Stimulated activated CD8-positive, alpha-beta memory T cell treated with anti-CD3 and anti-CD28 coated beads, Interleukin-12 subunit alpha, Interleukin-12 subunit beta, amount 100 ng/mL, for 24 hours (primary cell): ENCODE measurements around the gene PARP16.
"Not testable (repeated sequence)": the region's sequence is repeated elsewhere in the genome, so short reads cannot be mapped to it uniquely, and the experiment has no call there.

Source experiments
- DNase-seq: peaks from one replicate; pipeline ENCODE4 v3.0.0-alpha.2; 2020; ENCODE audit errors: extremely low read depth

PARP16 gene

DNA sequence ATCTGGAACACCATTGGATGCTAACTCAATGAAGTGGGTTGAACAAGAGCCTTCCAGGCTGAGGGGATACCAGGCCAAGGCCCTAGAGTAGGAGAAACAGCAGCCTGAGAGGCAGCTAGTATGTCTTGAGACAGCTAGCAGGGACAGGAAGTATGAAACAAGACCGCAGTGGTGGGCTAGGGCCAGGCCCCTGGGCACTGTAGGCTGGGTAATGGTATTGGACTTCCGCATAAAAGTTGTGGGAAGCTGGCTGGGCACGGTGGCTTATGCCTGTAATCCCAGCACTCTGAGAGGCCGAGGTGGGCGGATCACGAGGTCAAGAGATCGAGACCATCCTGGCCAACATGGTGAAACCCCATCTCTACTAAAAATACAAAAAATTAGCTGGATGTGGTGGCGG is 50.2 kb downstream of the PARP16 start:
- DNase-seq = not testable (repeated sequence)

GRCh38 chr15:65233696-65234095 is 53.0 kb downstream of the PARP16 start:
- DNase-seq = no peak

DNA sequence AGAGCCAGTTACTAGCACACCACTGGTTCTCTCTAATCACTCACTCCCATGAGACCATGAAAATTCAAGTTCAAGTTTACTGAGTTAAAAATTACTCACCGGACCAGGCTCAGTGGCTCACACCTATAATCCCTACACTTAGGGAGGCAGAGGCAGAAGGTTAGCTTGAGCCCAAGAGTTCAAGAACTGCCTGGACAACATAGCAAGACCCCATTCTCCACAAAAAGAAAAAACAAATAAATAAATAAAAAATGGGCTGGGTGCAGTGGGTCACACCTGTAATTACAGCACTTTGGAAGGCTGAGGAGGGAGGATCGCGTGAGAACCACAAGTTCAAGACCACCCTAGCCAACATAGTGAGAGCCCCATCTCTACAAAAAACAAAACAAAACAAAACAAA is 54.2 kb downstream of the PARP16 start:
- DNase-seq = no peak

GRCh38 chr15:65231306-65231705 is 55.4 kb downstream of the PARP16 start:
- no peak for DNase-seq

DNA sequence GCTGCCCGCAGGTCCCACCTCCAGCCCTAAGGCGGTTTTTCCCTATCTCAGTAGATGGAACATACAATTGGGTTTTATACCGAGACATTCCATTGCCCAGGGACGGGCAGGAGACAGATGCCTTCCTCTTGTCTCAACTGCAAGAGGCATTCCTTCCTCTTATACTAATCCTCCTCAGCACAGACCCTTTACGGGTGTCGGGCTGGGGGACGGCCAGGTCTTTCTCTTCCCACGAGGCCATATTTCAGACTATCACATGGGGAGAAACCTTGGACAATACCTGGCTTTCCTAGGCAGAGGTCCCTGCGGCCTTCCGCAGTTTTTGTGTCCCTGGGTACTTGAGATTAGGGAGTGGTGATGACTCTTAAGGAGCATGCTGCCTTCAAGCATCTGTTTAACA is 59.8 kb downstream of the PARP16 start:
- DNase-seq = not testable (repeated sequence)

GRCh38 chr15:65226221-65226620 is 60.5 kb downstream of the PARP16 start:
- DNase-seq = no peak

DNA sequence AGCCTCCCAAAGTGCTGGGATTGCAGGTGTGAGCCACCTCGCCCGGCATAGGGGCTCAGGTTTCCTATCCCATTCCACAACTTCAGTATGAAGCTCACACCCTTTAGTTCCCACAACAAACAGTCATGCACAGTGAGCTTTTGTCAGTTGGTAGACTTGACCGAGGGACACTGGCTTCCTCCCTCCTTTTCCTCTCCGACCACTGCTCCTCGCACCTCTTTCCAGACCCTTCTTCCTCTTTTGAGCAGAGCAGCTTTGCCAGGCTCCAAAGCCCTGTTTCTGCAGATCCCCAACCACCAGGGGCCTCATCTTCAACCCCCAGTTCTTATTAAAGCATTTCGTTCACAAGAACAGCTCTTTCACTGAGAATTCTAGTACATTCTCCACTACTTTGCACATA is 62.7 kb downstream of the PARP16 start:
- DNase-seq = no peak

GRCh38 chr15:65222891-65223290 is 63.8 kb downstream of the PARP16 start:
- no peak for DNase-seq

GRCh38 chr15:65221697-65222096 is 65.0 kb downstream of the PARP16 start:
- DNase-seq = no peak

DNA sequence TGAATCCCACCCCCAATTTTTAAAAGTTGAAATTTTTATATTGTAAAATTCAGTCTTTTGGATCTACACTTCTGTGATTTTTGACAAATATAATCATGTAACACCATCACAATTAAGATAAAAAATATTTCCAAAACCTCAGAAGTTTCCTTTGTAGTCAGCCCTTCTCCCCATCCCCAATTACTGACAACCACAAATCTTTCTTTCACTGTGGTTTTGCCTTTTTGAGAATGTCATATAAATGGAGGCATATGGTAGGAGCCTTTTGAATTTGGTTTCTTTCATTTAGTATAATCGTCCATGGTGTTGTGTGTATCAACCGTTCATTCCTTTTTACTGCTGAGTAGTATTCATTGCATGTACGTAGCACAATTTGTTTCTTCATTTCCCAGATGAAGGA is 67.5 kb downstream of the PARP16 start:
- DNase-seq = no peak

- DNase-seq = no peak
Observed at GRCh38 chr15:65217526-65218482, 68.9 kb downstream of the PARP16 start.

DNA sequence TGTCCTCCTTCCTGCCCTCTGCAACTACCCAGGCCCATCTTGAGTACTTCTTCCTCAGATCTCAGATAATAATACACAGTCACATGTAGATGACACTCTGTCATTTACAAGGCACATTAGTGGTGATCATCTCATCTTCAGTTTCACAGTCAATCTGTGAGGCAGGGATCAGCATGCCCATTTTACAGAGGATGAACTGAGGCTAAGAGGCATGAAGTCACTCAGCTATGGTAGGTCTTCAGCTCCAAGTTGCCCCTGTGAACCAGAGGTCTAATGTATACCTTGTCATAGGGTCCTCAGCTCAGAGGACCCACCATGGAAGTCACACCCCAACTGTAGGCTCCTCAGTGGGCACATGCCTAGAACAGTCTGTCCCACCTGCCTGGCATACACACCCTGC is 71.2 kb downstream of the PARP16 start:
- no peak for DNase-seq

- no peak for DNase-seq
Observed at GRCh38 chr15:65214010-65214409, 72.7 kb downstream of the PARP16 start.

DNA sequence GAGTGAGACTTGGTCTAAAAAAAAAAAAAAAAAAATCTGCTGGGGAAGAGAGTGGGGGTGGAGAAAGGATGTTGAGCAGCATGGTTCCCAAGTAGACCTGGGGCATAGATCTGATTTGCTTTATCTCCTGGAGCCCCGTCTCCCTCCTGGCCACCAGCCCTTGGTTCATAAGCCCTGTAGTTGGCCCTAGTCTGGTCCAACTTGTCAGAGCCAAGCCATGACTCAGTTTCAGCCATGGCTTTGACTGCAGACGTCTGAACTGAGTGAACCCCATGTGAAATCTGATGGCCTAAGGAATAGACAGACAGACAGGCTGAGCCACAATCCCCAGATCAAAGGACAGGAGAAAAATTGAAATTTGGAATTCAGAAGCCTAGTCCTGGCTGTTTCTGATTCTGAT is 73.4 kb downstream of the PARP16 start:
- no peak for DNase-seq

DNA sequence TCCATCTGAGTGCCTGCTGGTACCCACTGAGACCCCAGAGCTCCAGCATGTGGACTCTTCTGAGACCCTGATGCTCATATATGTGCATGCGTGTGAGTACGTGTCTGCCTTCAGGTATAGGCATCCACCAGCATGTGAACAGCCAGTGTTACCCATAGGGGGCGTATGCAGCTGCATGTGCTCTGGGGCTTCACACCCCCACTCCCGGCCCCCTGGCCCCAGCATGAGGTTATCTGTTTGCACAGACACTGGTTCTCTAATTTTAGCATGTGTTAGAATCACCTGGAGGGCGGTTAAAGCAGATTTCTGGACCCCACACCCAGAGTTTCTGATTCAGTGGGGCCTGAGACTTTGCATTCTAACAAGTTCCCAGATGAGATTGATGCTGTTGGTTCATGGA is 74.6 kb downstream of the PARP16 start:
- no peak for DNase-seq

DNA sequence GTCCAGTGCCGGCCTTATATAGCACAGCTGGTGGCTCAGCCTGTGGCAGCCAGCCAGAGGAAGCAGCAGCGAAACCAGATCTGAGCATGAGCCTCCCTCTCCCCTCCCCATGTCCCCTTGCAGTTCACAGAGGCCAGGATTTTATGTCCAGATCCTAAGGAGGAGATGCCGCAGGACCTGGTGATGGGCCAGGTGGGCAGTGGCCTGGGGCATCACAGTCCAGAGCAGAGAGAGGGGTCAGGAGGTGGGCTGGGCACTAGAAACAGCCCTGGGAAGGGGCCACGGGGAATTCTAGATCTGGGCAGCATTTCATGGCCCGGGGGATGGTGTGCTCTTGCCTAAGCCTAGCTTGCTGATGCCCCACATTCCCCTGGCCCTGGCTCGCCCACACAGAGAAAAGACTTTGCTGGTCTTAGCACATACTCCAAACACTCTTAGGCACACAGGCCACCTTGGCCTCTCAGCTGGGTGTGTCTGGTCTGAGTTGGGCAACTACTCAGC is 75.2 kb downstream of the PARP16 start:
- DNase-seq = no peak

DNA sequence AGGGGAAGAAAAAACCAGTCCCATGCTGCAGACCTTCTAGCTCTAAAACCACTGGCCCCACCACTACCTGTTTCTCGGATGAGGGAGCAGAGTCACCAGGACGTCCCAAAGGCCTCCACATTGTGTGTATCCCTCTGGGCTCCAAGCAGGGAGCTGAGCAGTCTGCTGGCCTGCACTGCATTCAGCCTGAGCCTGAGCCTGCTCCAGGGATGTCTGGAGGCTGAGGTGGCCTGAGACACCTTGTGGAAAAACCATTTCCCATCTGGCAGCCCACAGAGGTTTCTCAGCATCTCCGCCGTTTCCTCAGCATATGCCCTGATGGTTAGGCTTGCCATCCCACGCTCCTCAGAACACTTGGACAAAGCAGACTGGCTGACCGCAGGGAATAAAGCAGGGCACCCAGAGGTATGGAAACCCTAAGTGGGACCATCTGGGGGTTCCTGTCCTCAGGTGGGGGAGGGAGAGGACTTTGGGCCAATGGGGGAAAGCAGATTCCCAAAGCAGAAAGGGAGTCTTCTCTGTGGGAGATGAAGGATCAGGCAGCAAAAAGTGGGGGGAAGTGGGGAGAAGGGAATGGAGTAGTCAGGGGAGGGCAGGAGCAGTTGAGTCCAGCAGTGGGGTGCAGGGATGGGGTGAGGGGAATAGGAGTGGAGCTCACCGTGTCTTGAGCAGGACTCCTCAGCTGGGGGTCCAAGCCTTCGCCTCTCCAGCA is 75.8 kb downstream of the PARP16 start, which contains the start of gene CILP:
CILP (minus strand) TSS at position 704 of the 712 bp plus-strand sequence. CDS start 1,718 bp downstream, outside the sequence.
- no peak for DNase-seq

GRCh38 chr15:65209701-65210643 is 76.7 kb downstream of the PARP16 start:
- DNase-seq = no peak

- DNase-seq = no peak
Observed at GRCh38 chr15:65208647-65209046, 78.0 kb downstream of the PARP16 start.
